NCI-H82 treated with DMSO at 0.1 percent for 48 hours (cell line): ENCODE results near the gene ARHGAP30.
"Not testable (repeated sequence)": the region's sequence is repeated elsewhere in the genome, so short reads cannot be mapped to it uniquely, and the experiment has no call there.

ENCODE experiments used
- DNase-seq: peaks from one replicate; lab custom pipeline; 2025; ENCODE audit not compliant: unreplicated experiment; lab: John Stamatoyannopoulos, UW

Gene ARHGAP30

DNA sequence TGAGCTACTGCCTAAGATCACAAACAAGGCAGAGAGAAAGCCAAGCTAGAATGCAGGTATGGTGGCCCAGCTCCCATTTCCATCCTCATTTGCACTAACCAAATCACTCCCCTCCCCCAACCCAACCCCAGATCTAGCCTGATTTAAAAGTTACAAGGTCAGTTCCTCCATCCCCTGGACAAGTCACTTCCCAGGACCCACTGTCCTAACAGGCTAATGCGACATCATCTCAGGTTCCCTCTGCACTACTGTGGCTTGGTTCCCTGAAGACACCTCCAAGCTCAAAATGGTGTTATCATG lies 51.1 kb downstream of the ARHGAP30 start:
- DNase-seq, result no peak

GRCh38 chr1:161017756-161018630 lies 51.7 kb downstream of the ARHGAP30 start:
- no peak for DNase-seq

GRCh38 chr1:161017181-161017580 lies 52.5 kb downstream of the ARHGAP30 start:
- not testable (repeated sequence) for DNase-seq

DNA sequence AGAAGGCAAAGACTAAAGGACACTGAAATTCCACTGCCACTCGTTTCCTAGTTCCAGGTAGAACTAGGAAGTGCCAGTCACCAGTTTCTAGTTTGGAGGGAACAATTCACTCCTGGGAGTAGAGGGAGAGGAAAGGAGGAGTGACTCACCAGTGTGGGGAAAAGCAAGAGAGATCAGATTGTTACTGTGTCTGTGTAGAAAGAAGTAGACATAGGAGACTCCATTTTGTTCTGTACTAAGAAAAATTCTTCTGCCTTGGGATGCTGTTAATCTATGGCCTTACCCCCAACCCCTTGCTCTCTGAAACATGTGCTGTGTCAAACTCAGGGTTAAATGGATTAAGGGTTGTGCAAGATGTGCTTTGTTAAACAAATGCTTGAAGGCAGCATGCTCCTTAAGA lies 53.0 kb downstream of the ARHGAP30 start:
- not testable (repeated sequence) for DNase-seq

DNA sequence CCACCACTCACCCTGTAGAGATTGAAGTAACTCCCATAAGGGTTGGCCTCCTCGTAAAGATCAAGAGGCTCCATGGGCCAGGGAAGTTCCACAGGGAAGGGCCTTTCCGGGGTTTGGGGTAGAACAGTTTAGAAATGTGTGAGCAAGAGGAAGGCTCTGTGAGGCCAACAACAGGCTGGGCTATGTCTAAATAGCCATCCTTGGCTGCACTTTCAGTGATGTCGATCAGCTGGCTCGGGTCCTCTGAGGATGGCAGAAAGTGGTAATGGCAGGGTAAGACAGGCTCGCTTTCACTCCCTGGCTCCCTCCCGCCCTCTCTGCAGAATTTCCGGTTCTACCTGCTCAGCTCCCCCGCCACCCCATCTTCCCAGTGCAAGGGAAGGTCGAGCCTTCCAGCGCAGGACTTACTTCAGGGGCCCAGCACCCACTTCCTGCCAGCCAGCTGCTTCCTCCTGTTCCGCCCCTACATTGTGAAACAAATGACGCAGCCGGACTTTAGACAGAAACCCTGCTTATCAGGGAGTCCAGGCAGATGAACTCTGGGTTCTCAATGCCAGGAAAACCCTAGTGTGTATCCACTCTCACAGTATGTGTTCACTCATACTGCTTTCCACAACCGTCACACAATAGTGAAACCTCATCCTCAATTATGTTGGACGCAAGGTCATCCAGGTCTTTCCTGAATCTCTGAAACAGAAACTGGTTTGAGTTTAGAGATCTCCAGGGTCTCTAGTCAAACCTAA lies 56.0 kb downstream of the ARHGAP30 start:
- no peak for DNase-seq

DNA sequence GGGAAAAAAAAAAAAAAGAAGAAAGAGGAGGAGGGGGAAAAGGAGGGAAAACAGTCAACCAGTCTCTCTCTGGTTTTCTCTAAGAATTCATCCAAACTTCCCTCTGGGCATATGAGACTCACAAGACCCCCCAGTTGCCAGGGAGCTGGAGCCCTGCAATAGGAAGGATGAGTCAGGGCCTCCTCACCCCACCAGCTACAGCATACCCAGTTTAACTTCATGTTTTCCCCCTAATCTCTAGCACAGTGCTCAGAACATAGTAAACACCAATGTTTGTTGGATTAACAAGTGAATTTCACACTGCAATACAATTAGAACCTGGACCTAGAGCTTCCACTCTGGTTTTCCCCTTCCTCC lies 56.6 kb downstream of the ARHGAP30 start:
- DNase-seq, result no peak

DNA sequence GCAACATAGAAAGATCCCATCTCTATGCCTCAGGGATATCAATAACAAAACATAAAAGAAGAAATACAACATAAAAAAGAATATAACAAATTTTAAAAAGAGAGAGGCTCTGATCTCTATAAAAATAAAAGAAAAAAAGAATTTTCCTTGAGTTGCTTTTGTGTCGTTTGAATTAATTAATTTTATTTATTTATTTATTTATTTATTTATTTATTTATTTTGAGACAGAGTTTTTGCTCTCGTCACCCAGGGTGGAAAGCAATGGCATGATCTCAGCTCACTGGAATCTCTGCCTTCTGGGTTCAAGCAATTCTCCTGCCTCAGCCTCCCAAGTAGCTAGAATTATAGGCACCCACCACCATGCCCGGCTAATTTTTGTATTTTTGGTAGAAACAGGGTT lies 57.3 kb downstream of the ARHGAP30 start:
- no peak for DNase-seq

GRCh38 chr1:161009602-161010211 lies 60.0 kb downstream of the ARHGAP30 start:
- DNase-seq, result no peak

GRCh38 chr1:161008869-161009510 lies 60.7 kb downstream of the ARHGAP30 start:
- no peak for DNase-seq

GRCh38 chr1:161007369-161007768 lies 62.3 kb downstream of the ARHGAP30 start:
- DNase-seq, result no peak

DNA sequence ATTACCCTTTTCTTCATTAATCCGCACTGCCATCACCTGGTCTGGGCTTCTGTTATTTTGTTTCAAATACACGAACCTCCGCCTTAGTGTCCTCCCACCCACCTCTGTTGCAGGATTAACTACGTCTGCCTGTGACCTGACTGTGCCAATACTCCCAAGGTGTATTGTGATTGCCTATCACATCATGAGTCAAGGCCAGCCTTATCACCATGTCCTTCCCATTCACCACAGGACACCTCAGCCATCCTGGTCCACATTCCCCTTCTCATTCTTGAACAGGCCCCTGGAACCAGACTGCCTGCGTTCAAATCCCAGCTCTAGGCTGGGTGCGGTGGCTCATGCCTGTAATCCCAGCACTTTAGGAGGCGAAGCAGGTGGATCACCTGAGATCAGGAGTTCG lies 63.1 kb downstream of the ARHGAP30 start:
- DNase-seq, result no peak

DNA sequence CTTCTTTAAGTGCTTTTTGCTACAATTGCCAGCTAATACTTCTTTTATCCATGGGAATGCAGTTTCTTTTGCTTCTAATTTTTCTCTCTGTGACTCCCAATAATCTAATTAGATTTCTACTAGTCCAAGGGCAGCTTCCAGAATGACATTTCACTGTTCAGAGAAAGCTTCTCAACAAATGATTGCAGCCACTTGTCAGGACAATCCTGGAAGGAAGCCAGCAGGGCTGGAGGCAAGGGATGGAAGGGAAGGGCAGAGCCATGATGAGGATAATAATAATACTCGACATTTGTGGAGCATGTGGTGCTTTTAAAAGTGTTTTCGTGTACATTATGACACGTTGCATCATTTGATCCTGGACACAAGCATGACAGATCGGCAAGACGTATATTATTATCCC lies 68.2 kb downstream of the ARHGAP30 start:
- no peak for DNase-seq

- DNase-seq, result no peak
Measured at GRCh38 chr1:161000736-161001480, 68.8 kb downstream of the ARHGAP30 start.

DNA sequence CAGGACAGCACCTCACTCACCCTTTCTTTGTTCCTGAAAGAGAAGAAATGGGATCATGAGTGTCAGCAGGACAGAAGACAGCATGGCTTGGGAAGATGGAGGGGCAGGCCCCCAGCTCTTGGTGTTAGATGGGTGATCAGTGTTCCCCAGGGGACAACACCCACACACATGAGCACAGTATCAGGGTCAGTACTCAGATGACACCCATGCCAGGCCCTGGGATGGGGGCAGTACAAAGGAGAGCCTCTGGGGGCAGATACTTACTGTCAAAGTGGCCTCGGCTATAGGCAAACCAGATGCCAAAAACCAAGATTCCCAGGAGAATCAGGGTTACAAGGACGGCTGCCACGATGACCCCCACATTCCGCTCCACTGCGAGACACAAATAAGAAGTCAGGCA lies 70.3 kb downstream of the ARHGAP30 start:
- no peak for DNase-seq

GRCh38 chr1:160997323-160998038 lies 72.2 kb downstream of the ARHGAP30 start:
- no peak for DNase-seq
